Measurements from ENCODE around the gene MRC1. TPM values are rescaled to one million over a fixed set of nuclear protein-coding genes. Genes with fewer than 3 reads are reported as not detected.

MRC1 gene
- total RNA-seq (2014; rRNA removed; shearing (Covaris generic)) (not detected in 2 replicates), polyA plus RNA-seq (2016; fragmentation: Nextera tagmentation; extraction: Ambion mirVana) (not detected in 2 replicates)

GRCh38 chr10:17808971-17809841 lies at the start of gene MRC1:
MRC1 (plus strand) TSS chr10:17809348; CDS start chr10:17809466, 118 bp downstream.
- Histone ChIP-seq H3K9me2 (ENCODE audit: insufficient read depth) (no peaks in the 10 kb centered on the region), H2AFZ (no peak within 1 kb of the TSS), H3K36me3 (ENCODE audit: low read depth) (no peaks in the 10 kb centered on the region), H3K4me2 (ENCODE audit: unreplicated experiment) (no peak within 1 kb of the TSS), H4K20me1 (ENCODE audit: insufficient read depth) (no peaks in the 10 kb centered on the region), H3F3A (ENCODE audit: insufficient read depth) (no peaks in the 10 kb centered on the region), H3K27ac (no peak within 1 kb of the TSS), H3K9ac (no peak within 1 kb of the TSS), H3K27me3 (replicated peaks; ENCODE audit: insufficient read depth) (no peaks in the 10 kb centered on the region), H3K79me2 (ENCODE audit: insufficient read depth) (no peaks in the 10 kb centered on the region), H3K4me1 (ENCODE audit: insufficient read depth) (0 out of 2 replicates have a peak, but pooled peaks cover 8% of the 10 kb centered on the region), H3K9me3 (ENCODE audit: low read depth) (no peaks in the 10 kb centered on the region), H3K4me3 (no peak within 1 kb of the TSS)
- in situ Hi-C loops (cut with MboI): no loop called here
- TF ChIP-seq EZH2 (IDR thresholded peaks at IDR 0.05; ENCODE audit: insufficient read depth, poor library complexity, severe bottlenecking) (no peak), EZH2phosphoT487 (IDR thresholded peaks at IDR 0.05; ENCODE audit: insufficient read depth, low read depth) (no peak)
- no peak for DNase-seq
- 84 to 86% methylated on average over 21 to 23 of the region's 23 CpGs for WGBS, 2 experiments (ENCODE audit: low coverage in 1 of 2, low lambda C conversion rate in 2 of 2, missing lambda C conversion rate in 2 of 2)

- TF ChIP-seq EZH2 (IDR thresholded peaks at IDR 0.05; ENCODE audit: insufficient read depth, poor library complexity, severe bottlenecking): no peak
- TF ChIP-seq EZH2phosphoT487 (IDR thresholded peaks at IDR 0.05; ENCODE audit: insufficient read depth, low read depth): no peak
- Histone ChIP-seq H3K9ac (no peak overlapping the region), H3K9me2 (ENCODE audit: insufficient read depth) (no peaks in the 10 kb centered on the region), H4K20me1 (ENCODE audit: insufficient read depth) (no peaks in the 10 kb centered on the region), H3K36me3 (ENCODE audit: low read depth) (no peaks in the 10 kb centered on the region), H3K27ac (no peak overlapping the region), H3K27me3 (replicated peaks; ENCODE audit: insufficient read depth) (no peaks in the 10 kb centered on the region), H3K79me2 (ENCODE audit: insufficient read depth) (no peaks in the 10 kb centered on the region), H3K4me1 (ENCODE audit: insufficient read depth) (peaks cover 7% of the 10 kb centered on the region), H3K4me2 (ENCODE audit: unreplicated experiment) (no peak overlapping the region), H3K9me3 (ENCODE audit: low read depth) (no peaks in the 10 kb centered on the region), H3F3A (ENCODE audit: insufficient read depth) (peaks cover 3% of the 10 kb centered on the region; the same call in 1 of the 2 replicates), H3K4me3 (no peak overlapping the region), H2AFZ (no peak overlapping the region)
- in situ Hi-C loops (cut with MboI): no loop called here
- no peak for DNase-seq
- WGBS, 2 experiments (ENCODE audit: low coverage in 1 of 2, low lambda C conversion rate in 2 of 2, missing lambda C conversion rate in 2 of 2): 55 to 59% methylated on average over 4 of the region's 4 CpGs
These were observed 45.0 kb upstream of the MRC1 start for GRCh38 chr10:17764142-17764541.

- H3K9me3 ChIP-seq (ENCODE audit: low read depth): no peaks in the 10 kb centered on the region
- H3K79me2 ChIP-seq (ENCODE audit: insufficient read depth): no peaks in the 10 kb centered on the region
- no peaks in the 10 kb centered on the region for H3K27me3 ChIP-seq (replicated peaks; ENCODE audit: insufficient read depth)
- in situ Hi-C loops (cut with MboI): no loop called here
- no peaks in the 10 kb centered on the region for H3K36me3 ChIP-seq (ENCODE audit: low read depth)
- H3K9ac ChIP-seq: no peak overlapping the region
- no peak for DNase-seq
- H3K4me3 ChIP-seq: no peak overlapping the region
- no peak overlapping the region for H3K4me2 ChIP-seq (ENCODE audit: unreplicated experiment)
- no peaks in the 10 kb centered on the region for H4K20me1 ChIP-seq (ENCODE audit: insufficient read depth)
- H3K27ac ChIP-seq: no peak overlapping the region
- H3F3A ChIP-seq (ENCODE audit: insufficient read depth): peaks cover 5% of the 10 kb centered on the region; the same call in 1 of the 2 replicates
- TF ChIP-seq EZH2 (IDR thresholded peaks at IDR 0.05; ENCODE audit: insufficient read depth, poor library complexity, severe bottlenecking) (no peak), EZH2phosphoT487 (IDR thresholded peaks at IDR 0.05; ENCODE audit: insufficient read depth, low read depth) (no peak)
- H3K9me2 ChIP-seq (ENCODE audit: insufficient read depth): no peaks in the 10 kb centered on the region
- H3K4me1 ChIP-seq (ENCODE audit: insufficient read depth): peaks cover 10% of the 10 kb centered on the region
- WGBS, 2 experiments (ENCODE audit: low coverage in 1 of 2, low lambda C conversion rate in 2 of 2, missing lambda C conversion rate in 2 of 2): 75 to 83% methylated on average over 3 of the region's 3 CpGs
- no peak overlapping the region for H2AFZ ChIP-seq
These were observed 43.5 kb upstream of the MRC1 start for GRCh38 chr10:17765602-17766001.

- DNase-seq: no peak
These were observed 42.4 kb upstream of the MRC1 start for GRCh38 chr10:17766731-17767130.

More at GRCh38 chr10:17766731-17767130, 42.4 kb upstream of the MRC1 start:
- no peak overlapping the region for H3K9ac ChIP-seq
- TF ChIP-seq EZH2phosphoT487 (IDR thresholded peaks at IDR 0.05; ENCODE audit: insufficient read depth, low read depth) (no peak), EZH2 (IDR thresholded peaks at IDR 0.05; ENCODE audit: insufficient read depth, poor library complexity, severe bottlenecking) (no peak)
- no peaks in the 10 kb centered on the region for H3K79me2 ChIP-seq (ENCODE audit: insufficient read depth)
- in situ Hi-C loops (cut with MboI): no loop called here
- no peaks in the 10 kb centered on the region for H3K9me2 ChIP-seq (ENCODE audit: insufficient read depth)
- 81 to 92% methylated on average over 1 of the region's 1 CpG for WGBS, 2 experiments (ENCODE audit: low coverage in 1 of 2, low lambda C conversion rate in 2 of 2, missing lambda C conversion rate in 2 of 2)
- H4K20me1 ChIP-seq (ENCODE audit: insufficient read depth): no peaks in the 10 kb centered on the region
- H3K4me2 ChIP-seq (ENCODE audit: unreplicated experiment): no peak overlapping the region
- H3K27ac ChIP-seq: no peak overlapping the region
- H3F3A ChIP-seq (ENCODE audit: insufficient read depth): peaks cover 5% of the 10 kb centered on the region; the same call in 1 of the 2 replicates
- H3K27me3 ChIP-seq (replicated peaks; ENCODE audit: insufficient read depth): no peaks in the 10 kb centered on the region
- no peaks in the 10 kb centered on the region for H3K36me3 ChIP-seq (ENCODE audit: low read depth)
- H3K4me1 ChIP-seq (ENCODE audit: insufficient read depth): peaks cover 10% of the 10 kb centered on the region
- no peak overlapping the region for H3K4me3 ChIP-seq
- H3K9me3 ChIP-seq (ENCODE audit: low read depth): no peaks in the 10 kb centered on the region
- H2AFZ ChIP-seq: no peak overlapping the region
